NT2/D1 (cell line): Measurements from ENCODE around the gene FMN1.

ENCODE experiments used
- DNase-seq: peaks from one replicate; pipeline ENCODE4 v3.0.0-alpha.2; 2011; ENCODE audit warnings: low read depth, low spot score
- H3K27me3 ChIP-seq: 2 replicates; pipeline ENCODE4 v1.6.0; 2011; ENCODE audit warnings: mild to moderate bottlenecking; ENCODE audit not compliant: insufficient read length, insufficient read depth
- H3K36me3 ChIP-seq: 2 replicates; pipeline ENCODE4 v1.6.1; 2011; ENCODE audit warnings: mild to moderate bottlenecking, low read length, mixed read lengths; ENCODE audit not compliant: insufficient read depth, insufficient read length
- H3K4me1 ChIP-seq: 2 replicates; pipeline ENCODE4 v1.5.1; 2011; ENCODE audit not compliant: insufficient read depth, insufficient read length
- H3K4me3 ChIP-seq: 2 replicates; pipeline ENCODE4 v1.5.1; 2011; ENCODE audit warnings: low read depth; ENCODE audit not compliant: insufficient read length
- H3K9ac ChIP-seq: 2 replicates; pipeline ENCODE4 v1.6.0; 2011; ENCODE audit warnings: low read depth; ENCODE audit not compliant: insufficient read length
- H3K9me3 ChIP-seq: 2 replicates; pipeline ENCODE4 v1.5.1; 2011; ENCODE audit warnings: mild to moderate bottlenecking, low read length; ENCODE audit not compliant: insufficient read depth
- SUZ12 ChIP-seq: IDR thresholded peaks from 2 replicates; pipeline ENCODE4 v1.6.1; 2011; ENCODE audit not compliant: insufficient read length, insufficient read depth; ENCODE audit errors: extremely low read depth
- YY1 ChIP-seq: IDR thresholded peaks from 2 replicates; pipeline ENCODE4 v1.6.1; 2011; ENCODE audit not compliant: insufficient read length, insufficient read depth
- ZNF274 ChIP-seq: IDR thresholded peaks from 2 replicates; pipeline ENCODE4 v1.6.1; 2011; ENCODE audit warnings: mild to moderate bottlenecking, low read depth, low read length

FMN1 gene

DNA sequence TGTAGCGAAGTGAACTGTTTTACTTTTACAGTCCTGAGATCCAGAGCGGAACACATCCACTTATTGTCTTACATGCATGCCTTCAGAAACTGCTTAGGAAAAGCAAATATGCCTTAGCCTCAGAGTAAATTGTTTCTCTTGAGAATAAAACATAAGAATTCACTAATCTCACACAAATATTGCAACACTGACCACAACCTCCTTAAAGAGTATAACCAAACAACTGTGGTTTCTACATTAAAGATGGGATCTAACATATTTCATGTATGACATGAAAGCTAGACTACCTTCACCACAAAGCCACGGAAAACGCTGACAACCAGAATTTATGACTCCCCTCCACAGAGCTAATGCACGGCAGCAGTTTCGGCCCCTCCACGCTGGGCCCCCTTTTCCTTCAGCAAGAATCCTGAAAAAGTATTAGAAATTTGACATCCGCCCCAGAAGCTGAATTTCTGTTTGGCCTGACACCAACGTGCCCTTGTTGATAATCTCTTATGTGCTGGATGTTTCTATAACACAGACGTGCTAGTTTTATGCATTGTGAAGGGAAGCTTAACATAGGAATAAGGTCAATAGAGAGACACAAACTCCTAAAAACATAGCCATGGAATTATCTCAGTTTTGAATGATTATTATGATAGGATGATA is 392.1 kb downstream of the FMN1 start:
- no peaks in the 10 kb centered on the region for H3K4me1 ChIP-seq
- no peak overlapping the region for H3K4me3 ChIP-seq
- H3K36me3 ChIP-seq: no peaks in the 10 kb centered on the region
- no peak for TF ChIP-seq SUZ12
- no peak for TF ChIP-seq YY1
- TF ChIP-seq ZNF274: no peak
- no peaks in the 10 kb centered on the region for H3K27me3 ChIP-seq
- DNase-seq: no peak
- peaks cover 10% of the 10 kb centered on the region for H3K9me3 ChIP-seq
- no peak overlapping the region for H3K9ac ChIP-seq

DNA sequence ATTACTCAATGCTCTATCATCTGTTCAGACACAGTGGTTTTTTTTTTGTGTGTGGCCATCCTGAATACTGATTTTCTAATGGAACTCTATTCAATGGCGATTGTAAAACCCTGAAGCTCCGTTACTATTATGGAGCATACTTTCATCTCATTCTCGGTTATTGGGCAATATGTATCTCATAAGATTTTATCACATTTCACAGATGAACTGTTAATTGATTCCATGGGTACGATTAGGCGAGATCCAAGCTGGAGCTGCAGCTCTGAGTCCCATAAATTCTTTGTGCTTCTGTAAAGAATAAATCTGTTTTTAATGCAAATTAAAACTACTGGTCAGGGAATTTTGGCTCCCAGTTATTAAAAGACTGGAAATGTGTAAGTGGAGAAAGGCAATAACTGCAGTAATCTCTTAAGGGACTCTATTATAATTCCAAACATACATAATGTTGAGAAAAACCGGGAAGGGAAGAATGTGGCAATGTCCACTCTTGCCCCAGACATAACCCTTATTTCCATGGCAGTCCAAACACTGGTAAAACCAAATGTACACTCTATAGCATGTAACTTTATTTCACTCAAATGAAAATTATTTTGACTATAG is 394.5 kb downstream of the FMN1 start:
- TF ChIP-seq ZNF274: no peak
- no peak for TF ChIP-seq YY1
- TF ChIP-seq SUZ12: no peak
- peaks cover 10% of the 10 kb centered on the region for H3K9me3 ChIP-seq

DNA sequence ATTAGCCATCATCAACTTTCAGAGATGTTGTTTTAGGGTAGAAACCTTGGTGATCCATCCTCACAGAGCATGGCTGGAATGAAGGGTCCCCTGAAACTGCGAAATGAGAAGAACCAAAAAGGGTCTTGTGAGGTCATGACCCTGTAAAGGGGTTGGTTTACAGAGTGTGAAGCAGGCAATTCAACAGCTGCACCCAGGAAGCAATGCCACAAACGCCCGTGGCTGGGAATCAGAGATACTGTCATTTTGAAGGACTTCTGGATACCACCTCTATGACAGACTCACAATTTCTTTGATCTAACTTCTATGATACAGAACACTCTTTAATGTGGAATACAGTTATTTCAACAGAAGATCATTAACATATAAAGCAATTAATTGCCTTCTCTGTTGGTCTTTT is 397.7 kb downstream of the FMN1 start:
- Histone ChIP-seq H3K4me1 (no peaks in the 10 kb centered on the region), H3K9me3 (no peaks in the 10 kb centered on the region), H3K9ac (no peak overlapping the region), H3K4me3 (no peak overlapping the region), H3K36me3 (no peaks in the 10 kb centered on the region), H3K27me3 (no peaks in the 10 kb centered on the region)
- DNase-seq: no peak
- TF ChIP-seq ZNF274: no peak
- no peak for TF ChIP-seq SUZ12
- no peak for TF ChIP-seq YY1

More for the DNA sequence above, 394.5 kb downstream of the FMN1 start:
- H3K4me1 ChIP-seq: no peaks in the 10 kb centered on the region
- no peak for DNase-seq
- H3K4me3 ChIP-seq: no peak overlapping the region
- H3K27me3 ChIP-seq: no peaks in the 10 kb centered on the region
- no peak overlapping the region for H3K9ac ChIP-seq
- H3K36me3 ChIP-seq: no peaks in the 10 kb centered on the region

DNA sequence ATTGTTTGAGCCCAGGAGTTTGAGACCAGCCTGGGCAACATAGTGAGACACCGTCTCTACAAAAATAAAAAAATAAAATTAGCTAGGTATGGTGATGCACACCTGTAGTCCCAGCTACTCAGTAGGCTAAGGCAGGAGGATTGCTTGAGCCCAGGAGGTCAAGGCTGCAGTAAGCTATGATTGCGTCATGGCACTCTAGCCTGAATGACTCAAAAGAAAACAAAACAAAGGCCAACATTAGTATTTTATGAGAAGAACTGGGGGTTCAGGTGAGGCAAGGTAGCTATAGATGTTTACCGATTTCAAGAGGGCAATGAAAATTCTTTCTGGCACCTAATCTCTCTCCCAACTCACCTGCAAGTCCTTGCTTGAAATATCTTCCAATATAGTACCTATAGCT is 399.5 kb downstream of the FMN1 start:
- Histone ChIP-seq H3K4me1 (no peaks in the 10 kb centered on the region), H3K9me3 (no peaks in the 10 kb centered on the region), H3K27me3 (no peaks in the 10 kb centered on the region), H3K4me3 (no peak overlapping the region), H3K9ac (no peak overlapping the region), H3K36me3 (no peaks in the 10 kb centered on the region)
- DNase-seq: no peak
- no peak for TF ChIP-seq YY1
- TF ChIP-seq ZNF274: no peak
- TF ChIP-seq SUZ12: no peak

DNA sequence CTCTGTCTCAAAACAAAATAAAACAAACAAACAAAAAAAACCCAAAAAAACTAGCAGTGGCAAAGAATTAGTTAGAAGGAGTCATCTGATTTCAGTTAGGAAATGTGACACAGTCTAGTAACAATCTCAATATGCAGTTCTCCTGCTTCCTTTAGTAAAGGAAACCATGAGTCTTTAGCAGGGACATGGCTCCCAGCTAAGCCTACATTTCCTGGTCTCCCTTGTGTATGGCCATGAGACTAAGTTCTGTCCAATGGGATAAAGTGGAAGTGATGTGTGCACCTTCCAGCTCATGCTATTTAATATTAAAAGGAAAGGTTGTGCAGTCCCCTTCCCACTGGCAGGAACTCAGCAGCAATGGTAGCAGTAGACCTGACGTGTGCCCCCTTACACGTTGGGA is 402.1 kb downstream of the FMN1 start:
- Histone ChIP-seq H3K27me3 (no peaks in the 10 kb centered on the region), H3K4me3 (no peak overlapping the region), H3K36me3 (no peaks in the 10 kb centered on the region), H3K9me3 (no peaks in the 10 kb centered on the region), H3K9ac (no peak overlapping the region), H3K4me1 (no peaks in the 10 kb centered on the region)
- DNase-seq: no peak
- TF ChIP-seq ZNF274: no peak
- no peak for TF ChIP-seq SUZ12
- TF ChIP-seq YY1: no peak

DNA sequence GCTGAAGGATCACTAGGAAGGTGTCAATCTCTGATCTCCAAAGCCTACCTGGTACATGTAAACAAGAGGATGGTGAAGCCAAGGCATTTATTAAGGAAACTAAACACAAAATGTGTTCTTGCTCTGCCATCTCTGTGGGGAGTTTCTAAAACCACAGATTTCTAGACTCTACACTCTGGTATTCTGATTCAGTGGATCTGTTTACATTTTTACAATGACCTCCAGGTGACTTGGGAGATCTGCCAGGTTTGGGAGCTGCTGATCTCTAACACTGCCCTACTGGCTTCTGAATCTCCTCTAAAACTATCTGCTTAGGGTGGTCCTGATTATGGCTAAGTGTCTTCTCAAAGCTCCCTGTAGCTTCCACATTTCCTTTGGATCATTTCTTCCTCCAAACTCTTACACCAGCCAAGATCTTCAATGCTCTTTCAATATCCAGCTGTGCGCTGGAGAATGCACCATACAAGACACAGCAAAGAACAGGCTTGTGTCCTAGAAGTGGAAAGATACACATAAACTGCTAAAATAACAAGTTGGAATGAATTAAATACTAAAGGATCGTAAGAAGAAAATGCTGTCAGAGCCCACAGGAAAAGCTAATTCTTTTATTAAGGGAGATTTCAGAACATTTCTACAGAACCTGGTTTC is 404.0 kb downstream of the FMN1 start:
- TF ChIP-seq ZNF274 (no peak), SUZ12 (no peak), YY1 (no peak)
- Histone ChIP-seq H3K9me3 (no peaks in the 10 kb centered on the region; the same call in 1 of the 2 replicates), H3K36me3 (no peaks in the 10 kb centered on the region), H3K4me1 (no peaks in the 10 kb centered on the region), H3K9ac (no peak overlapping the region), H3K4me3 (no peak overlapping the region), H3K27me3 (no peaks in the 10 kb centered on the region)
- no peak for DNase-seq

DNA sequence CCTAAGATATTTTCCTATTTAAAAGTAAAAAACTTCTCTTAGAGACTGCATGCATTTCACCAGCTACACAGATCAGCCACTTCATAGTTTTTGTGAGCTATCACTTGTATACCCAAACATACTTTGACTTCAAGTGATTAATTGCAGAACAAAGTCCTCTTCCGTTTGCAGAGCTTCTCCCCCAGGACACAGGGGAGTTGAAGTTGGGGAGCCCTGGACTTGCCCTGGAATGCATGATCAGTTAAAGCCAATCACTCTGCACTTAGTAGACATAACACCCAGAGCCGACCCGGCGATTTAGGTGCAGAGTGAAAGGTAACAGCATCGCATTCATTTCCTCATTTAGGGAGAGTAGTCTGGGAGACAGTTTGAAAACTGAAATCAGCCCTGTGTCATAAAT is 406.6 kb downstream of the FMN1 start:
- TF ChIP-seq SUZ12 (no peak), ZNF274 (no peak), YY1 (no peak)
- no peak for DNase-seq
- H3K9ac ChIP-seq: no peak overlapping the region
- no peaks in the 10 kb centered on the region for H3K4me1 ChIP-seq
- H3K9me3 ChIP-seq: no peaks in the 10 kb centered on the region; the same call in 1 of the 2 replicates
- H3K36me3 ChIP-seq: no peaks in the 10 kb centered on the region
- H3K4me3 ChIP-seq: no peak overlapping the region
- H3K27me3 ChIP-seq: no peaks in the 10 kb centered on the region

DNA sequence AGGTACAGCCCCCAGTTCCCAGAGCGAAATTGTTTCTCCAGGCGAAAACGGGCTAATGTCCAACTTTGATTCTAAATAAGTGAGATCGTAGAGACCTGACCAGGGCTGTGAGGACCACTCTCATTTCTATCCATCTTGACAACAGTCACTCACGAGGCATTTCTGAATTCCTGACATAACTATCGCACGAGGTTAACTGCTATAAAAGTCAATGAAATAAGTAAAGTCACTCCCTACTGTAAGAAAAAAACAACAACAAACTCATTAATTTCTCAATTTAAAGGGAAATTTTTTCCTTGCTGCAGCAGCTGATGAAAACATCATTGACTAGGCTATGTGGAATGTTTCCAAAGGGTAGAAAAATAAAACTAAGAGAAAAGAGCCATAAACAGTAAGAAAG is 407.6 kb downstream of the FMN1 start:
- no peaks in the 10 kb centered on the region for H3K27me3 ChIP-seq
- H3K36me3 ChIP-seq: no peaks in the 10 kb centered on the region
- TF ChIP-seq SUZ12 (no peak), ZNF274 (no peak), YY1 (no peak)
- no peak for DNase-seq
- no peaks in the 10 kb centered on the region; the same call in 1 of the 2 replicates for H3K9me3 ChIP-seq
- no peaks in the 10 kb centered on the region for H3K4me1 ChIP-seq
- H3K9ac ChIP-seq: no peak overlapping the region
- H3K4me3 ChIP-seq: no peak overlapping the region
